Vagina (tissue), 2 donors: ENCODE data around the gene DNAH1. TPM values are rescaled to one million over a fixed set of nuclear protein-coding genes. Genes with fewer than 3 reads are reported as not detected.

ENCODE experiments used
- DNase-seq, 2 donors: peaks; one replicate each; pipeline ENCODE4 v3.0.0-alpha.2; 2017; ENCODE audit errors: extremely low spot score in 2 of 2
- H3K27ac ChIP-seq: fragments of 200-600 bp; sonication (generic); one replicate; pipeline ENCODE4 v1.5.1; 2019
- H3K27me3 ChIP-seq: fragments of 200-600 bp; sonication (generic); one replicate; pipeline ENCODE4 v1.5.1; 2019
- H3K36me3 ChIP-seq, 2 donors: fragments of 200-600 bp; sonication (generic); one replicate each; pipeline ENCODE4 v1.5.1; 2017 to 2019
- H3K4me1 ChIP-seq: fragments of 200-600 bp; sonication (generic); one replicate; pipeline ENCODE4 v1.5.1; 2019
- H3K4me3 ChIP-seq, 2 donors: fragments of 200-600 bp; sonication (generic); 1 replicate in 1 of 2; 2 replicates in 1 of 2; pipeline ENCODE4 v1.5.1; 2016 to 2019
- H3K9me3 ChIP-seq: fragments of 200-600 bp; sonication (generic); one replicate; pipeline ENCODE4 v1.5.1; 2019
- POLR2A ChIP-seq, 2 donors: fragments of 450-650 bp; IDR thresholded peaks; one replicate each; pipeline ENCODE4 v1.6.1; 2017; ENCODE audit warnings: antibody characterized with exemption in 2 of 2, mild to moderate bottlenecking in 2 of 2, moderate library complexity in 2 of 2
- POLR2AphosphoS5 ChIP-seq, 2 donors: sonication (generic); formaldehyde crosslinking; IDR thresholded peaks; one replicate each; pipeline ENCODE4 v1.9.0; 2017; ENCODE audit warnings: antibody characterized with exemption in 2 of 2, mild to moderate bottlenecking in 2 of 2, low read depth in 1 of 2; ENCODE audit not compliant: insufficient read depth in 1 of 2
- intact Hi-C: fragments of 100-400 bp; cut with DNase I; formaldehyde crosslinking; loops from one replicate; pipeline ENCODE4 v1.15.1; 2023
- total RNA-seq: library from RNA; depleted of rRNA; stranded (reverse); fragments of >200 nt; gene quantifications from one replicate; pipeline ENCODE4 v1.2.3, GENCODE V29; 2016
- TF ChIP-seq, protein P1 (sequence below), 3 experiments: fragments of 450-650 bp in 2 of 3; fragments of 200-600 bp in 1 of 3; sonication (generic) in 1 of 3; IDR thresholded peaks; one replicate each; pipeline ENCODE4 v1.5.1; 2017 to 2019; ENCODE audit warnings: antibody characterized with exemption in 3 of 3, mild to moderate bottlenecking in 2 of 3, moderate library complexity in 2 of 3

The DNAH1 gene
- total RNA-seq, 1 donor from 2014 or later = 12.3 TPM

DNA sequence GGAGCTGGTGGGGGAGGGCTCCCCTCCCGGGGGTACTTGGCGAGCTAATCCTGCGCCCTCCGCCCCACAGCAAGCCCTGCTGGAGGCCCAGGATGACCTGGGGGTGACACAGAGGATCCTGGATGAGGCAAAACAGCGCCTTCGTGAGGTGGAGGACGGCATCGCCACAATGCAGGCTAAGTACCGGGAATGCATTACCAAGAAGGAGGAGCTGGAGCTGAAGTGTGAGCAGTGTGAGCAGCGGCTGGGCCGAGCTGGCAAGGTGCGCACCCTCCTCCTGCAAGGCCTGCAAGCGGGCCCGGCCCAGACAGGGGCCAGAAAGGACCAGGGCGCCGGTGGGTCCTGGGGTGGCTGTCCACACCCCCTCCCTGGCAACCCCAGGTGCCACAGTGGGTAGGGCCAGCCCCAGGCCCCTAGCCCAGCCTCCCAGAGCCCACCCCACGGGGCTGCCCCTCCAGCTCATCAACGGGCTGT lies 72.3 kb downstream of the DNAH1 start:
- TF ChIP-seq, protein P1, sequence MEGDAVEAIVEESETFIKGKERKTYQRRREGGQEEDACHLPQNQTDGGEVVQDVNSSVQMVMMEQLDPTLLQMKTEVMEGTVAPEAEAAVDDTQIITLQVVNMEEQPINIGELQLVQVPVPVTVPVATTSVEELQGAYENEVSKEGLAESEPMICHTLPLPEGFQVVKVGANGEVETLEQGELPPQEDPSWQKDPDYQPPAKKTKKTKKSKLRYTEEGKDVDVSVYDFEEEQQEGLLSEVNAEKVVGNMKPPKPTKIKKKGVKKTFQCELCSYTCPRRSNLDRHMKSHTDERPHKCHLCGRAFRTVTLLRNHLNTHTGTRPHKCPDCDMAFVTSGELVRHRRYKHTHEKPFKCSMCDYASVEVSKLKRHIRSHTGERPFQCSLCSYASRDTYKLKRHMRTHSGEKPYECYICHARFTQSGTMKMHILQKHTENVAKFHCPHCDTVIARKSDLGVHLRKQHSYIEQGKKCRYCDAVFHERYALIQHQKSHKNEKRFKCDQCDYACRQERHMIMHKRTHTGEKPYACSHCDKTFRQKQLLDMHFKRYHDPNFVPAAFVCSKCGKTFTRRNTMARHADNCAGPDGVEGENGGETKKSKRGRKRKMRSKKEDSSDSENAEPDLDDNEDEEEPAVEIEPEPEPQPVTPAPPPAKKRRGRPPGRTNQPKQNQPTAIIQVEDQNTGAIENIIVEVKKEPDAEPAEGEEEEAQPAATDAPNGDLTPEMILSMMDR (IDR thresholded peaks at IDR 0.05) = no peak
- H3K36me3 ChIP-seq = peaks cover 0 to 6% of the 10 kb centered on the region in 2 donors
- no peaks in the 10 kb centered on the region for H3K4me1 ChIP-seq
- DNase-seq = no peak
- intact Hi-C loops = no loop called here
- no peaks in the 10 kb centered on the region for H3K27me3 ChIP-seq
- no peak overlapping the region for H3K27ac ChIP-seq
- H3K9me3 ChIP-seq = no peaks in the 10 kb centered on the region
- no peak overlapping the region for H3K4me3 ChIP-seq

DNA sequence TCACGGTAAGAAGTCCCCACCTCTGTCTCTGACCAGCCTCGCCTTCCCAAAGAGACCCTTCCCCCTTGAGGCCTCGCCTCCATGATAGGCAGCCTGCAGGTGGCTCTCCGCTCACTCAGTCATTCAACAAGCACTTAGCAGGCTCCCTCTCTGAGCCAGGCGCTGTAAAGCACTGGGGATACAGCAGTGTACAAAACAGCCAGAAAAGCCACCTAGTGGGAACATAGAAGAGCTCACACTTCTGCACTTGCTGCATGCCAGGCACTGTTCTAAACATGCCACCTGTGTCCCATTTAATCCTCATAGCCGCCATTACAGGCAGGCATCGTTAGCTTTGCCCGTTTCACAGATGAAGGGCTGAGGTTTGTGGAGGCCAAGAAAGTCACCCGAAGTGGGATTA lies 72.8 kb downstream of the DNAH1 start:
- H3K27me3 ChIP-seq = no peaks in the 10 kb centered on the region
- no peaks in the 10 kb centered on the region for H3K9me3 ChIP-seq
- peaks cover 0 to 6% of the 10 kb centered on the region in 2 donors for H3K36me3 ChIP-seq
- no peak for DNase-seq
- intact Hi-C loops = no loop called here
- H3K4me3 ChIP-seq = no peak overlapping the region
- TF ChIP-seq, protein P1 (IDR thresholded peaks at IDR 0.05) = no peak
- TF ChIP-seq POLR2AphosphoS5 (IDR thresholded peaks at IDR 0.05; ENCODE audit: insufficient read depth in 1 of 2, low read depth in 1 of 2) (no peak), POLR2A (IDR thresholded peaks at IDR 0.05) (no peak)
- H3K27ac ChIP-seq = no peak overlapping the region
- no peaks in the 10 kb centered on the region for H3K4me1 ChIP-seq

DNA sequence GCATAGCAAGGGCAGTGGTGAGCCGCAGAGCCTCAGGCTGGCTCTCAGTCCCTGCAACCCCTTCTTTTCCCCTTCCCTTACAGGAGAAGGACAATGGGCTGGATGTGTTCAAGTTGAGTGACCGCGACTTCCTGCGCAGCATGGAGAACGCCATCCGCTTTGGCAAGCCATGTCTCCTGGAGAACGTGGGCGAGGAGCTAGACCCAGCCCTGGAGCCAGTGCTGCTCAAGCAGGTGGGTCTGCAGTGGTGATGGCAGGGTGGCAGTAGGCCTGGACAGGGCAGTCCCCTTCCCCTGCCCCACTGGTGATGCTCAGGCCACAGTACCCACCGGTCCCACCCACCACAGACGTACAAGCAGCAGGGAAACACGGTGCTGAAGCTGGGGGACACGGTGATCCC lies 75.0 kb downstream of the DNAH1 start:
- Histone ChIP-seq H3K4me3 (no peak overlapping the region), H3K27me3 (no peaks in the 10 kb centered on the region), H3K36me3 (peaks cover 0 to 6% of the 10 kb centered on the region in 2 donors), H3K27ac (no peak overlapping the region), H3K9me3 (no peaks in the 10 kb centered on the region), H3K4me1 (no peaks in the 10 kb centered on the region)
- TF ChIP-seq POLR2A (IDR thresholded peaks at IDR 0.05) = no peak
- no peak for TF ChIP-seq POLR2AphosphoS5 (IDR thresholded peaks at IDR 0.05; ENCODE audit: insufficient read depth in 1 of 2, low read depth in 1 of 2)
- TF ChIP-seq, protein P1 (IDR thresholded peaks at IDR 0.05) = no peak
- DNase-seq = no peak
- intact Hi-C loops = no loop called here

DNA sequence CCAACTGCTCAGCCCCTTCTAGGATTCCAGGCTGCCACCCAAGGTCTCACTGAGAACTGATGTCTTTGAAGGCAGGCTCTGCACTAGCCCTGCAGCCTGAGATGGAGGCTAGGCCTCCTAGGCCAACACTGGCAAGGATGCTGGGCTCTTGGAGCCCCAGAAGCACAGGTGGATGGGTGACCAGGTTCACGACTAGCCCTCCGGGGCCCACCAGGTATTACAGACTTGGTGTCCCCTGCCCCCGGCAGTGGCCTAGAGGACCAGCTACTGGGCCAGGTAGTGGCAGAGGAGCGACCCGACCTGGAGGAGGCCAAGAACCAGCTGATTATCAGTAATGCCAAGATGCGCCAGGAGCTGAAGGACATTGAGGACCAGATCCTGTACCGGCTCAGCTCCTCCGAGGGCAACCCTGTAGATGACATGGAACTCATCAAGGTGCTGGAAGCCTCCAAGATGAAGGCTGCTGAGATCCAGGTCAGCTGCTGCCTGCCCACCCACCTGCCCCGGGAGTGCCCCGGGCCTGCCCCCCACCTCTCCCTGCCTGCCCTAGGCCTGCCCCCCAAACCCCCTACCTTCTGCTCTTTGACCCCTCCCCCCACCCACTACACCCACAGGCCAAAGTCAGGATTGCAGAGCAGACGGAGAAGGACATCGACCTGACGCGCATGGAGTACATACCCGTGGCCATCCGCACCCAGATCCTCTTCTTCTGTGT lies 76.3 kb downstream of the DNAH1 start:
- no peaks in the 10 kb centered on the region for H3K27me3 ChIP-seq
- intact Hi-C loops = no loop called here
- no peaks in the 10 kb centered on the region for H3K9me3 ChIP-seq
- no peak for TF ChIP-seq POLR2A (IDR thresholded peaks at IDR 0.05)
- no peak overlapping the region for H3K27ac ChIP-seq
- H3K4me3 ChIP-seq = no peak overlapping the region
- H3K4me1 ChIP-seq = no peaks in the 10 kb centered on the region
- DNase-seq = no peak
- H3K36me3 ChIP-seq = peaks cover 0 to 6% of the 10 kb centered on the region in 2 donors

DNA sequence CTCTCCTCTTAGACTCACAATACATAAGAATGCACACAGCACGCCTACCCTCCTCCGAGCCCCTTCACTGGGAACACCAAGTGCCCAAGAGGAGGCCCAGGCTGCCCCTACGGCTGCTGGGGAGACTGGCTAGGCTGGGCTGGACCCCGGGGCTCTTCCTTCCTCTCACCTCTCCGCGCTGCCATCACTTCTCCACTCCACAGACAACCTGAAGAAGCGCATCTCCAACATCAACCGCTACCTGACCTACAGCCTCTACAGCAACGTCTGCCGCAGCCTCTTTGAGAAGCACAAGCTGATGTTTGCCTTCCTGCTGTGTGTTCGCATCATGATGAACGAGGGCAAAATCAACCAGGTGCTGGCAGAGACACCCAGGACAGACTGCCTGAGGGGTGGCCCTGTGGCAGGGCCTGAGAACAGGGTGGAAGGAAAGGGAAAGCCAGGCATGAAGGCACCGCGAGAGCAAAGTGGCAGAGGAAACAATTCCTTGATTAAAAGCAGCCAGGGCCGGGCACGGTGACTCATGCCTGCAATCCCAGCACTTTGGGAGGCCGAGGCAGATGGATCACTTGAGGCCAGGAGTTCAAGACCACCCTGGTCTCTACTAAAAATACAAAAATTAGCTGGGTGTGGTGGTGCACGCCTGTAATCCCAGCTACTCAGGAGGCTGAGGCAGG lies 77.2 kb downstream of the DNAH1 start:
- H3K36me3 ChIP-seq = peaks cover 0 to 6% of the 10 kb centered on the region in 2 donors
- intact Hi-C loops = no loop called here
- no peaks in the 10 kb centered on the region for H3K9me3 ChIP-seq
- no peak for DNase-seq
- H3K27ac ChIP-seq = no peak overlapping the region
- H3K4me3 ChIP-seq = no peak overlapping the region
- H3K4me1 ChIP-seq = no peaks in the 10 kb centered on the region
- no peak for TF ChIP-seq POLR2AphosphoS5 (IDR thresholded peaks at IDR 0.05; ENCODE audit: insufficient read depth in 1 of 2, low read depth in 1 of 2)
- TF ChIP-seq, protein P1 (IDR thresholded peaks at IDR 0.05) = no peak
- no peak for TF ChIP-seq POLR2A (IDR thresholded peaks at IDR 0.05)
- H3K27me3 ChIP-seq = no peaks in the 10 kb centered on the region
